ENCODE results near the gene FHIT. TPM values are rescaled to one million over a fixed set of nuclear protein-coding genes. Genes with fewer than 3 reads are reported as not detected.

FHIT gene
- total RNA-seq, 4 donors from 2014 or later, result 3.5 to 17.0 (median 16.7) TPM

GRCh38 chr3:59878038-59878427 lies 1373.2 kb downstream of the FHIT start:
- Histone ChIP-seq H3K27me3 (no peaks in the 10 kb centered on the region), H3K36me3 (no peaks in the 10 kb centered on the region), H3K4me3 (no peak overlapping the region), H3K9me3 (no peaks in the 10 kb centered on the region), H3K27ac (no peak overlapping the region), H3K4me1 (no peaks in the 10 kb centered on the region)
- no peak for TF ChIP-seq CTCF (IDR thresholded peaks at IDR 0.05)
- no peak for TF ChIP-seq POLR2A (IDR thresholded peaks at IDR 0.05)
- DNase-seq, result peak in 1 of 3 donors; percentile 71

- H3K4me1 ChIP-seq, result no peaks in the 10 kb centered on the region
- no peak for DNase-seq
- no peaks in the 10 kb centered on the region for H3K27me3 ChIP-seq
- no peaks in the 10 kb centered on the region for H3K9me3 ChIP-seq
- H3K27ac ChIP-seq, result no peak overlapping the region
- no peak for TF ChIP-seq CTCF (IDR thresholded peaks at IDR 0.05)
- no peak overlapping the region for H3K4me3 ChIP-seq
- H3K36me3 ChIP-seq, result no peaks in the 10 kb centered on the region
Measured at GRCh38 chr3:59877263-59878037, 1373.8 kb downstream of the FHIT start.

- DNase-seq, result no peak
- Histone ChIP-seq H3K27ac (no peak overlapping the region), H3K27me3 (no peaks in the 10 kb centered on the region), H3K36me3 (no peaks in the 10 kb centered on the region), H3K4me3 (no peak overlapping the region), H3K9me3 (no peaks in the 10 kb centered on the region), H3K4me1 (no peaks in the 10 kb centered on the region)
- TF ChIP-seq CTCF (IDR thresholded peaks at IDR 0.05) (no peak), POLR2A (IDR thresholded peaks at IDR 0.05) (no peak)
Measured at GRCh38 chr3:59876533-59877062, 1374.7 kb downstream of the FHIT start.

GRCh38 chr3:59873576-59874230 lies 1377.5 kb downstream of the FHIT start:
- Histone ChIP-seq H3K4me3 (no peak overlapping the region), H3K27ac (no peak overlapping the region), H3K36me3 (no peaks in the 10 kb centered on the region), H3K4me1 (no peaks in the 10 kb centered on the region), H3K27me3 (no peaks in the 10 kb centered on the region), H3K9me3 (no peaks in the 10 kb centered on the region)
- TF ChIP-seq CTCF (IDR thresholded peaks at IDR 0.05) (no peak), POLR2A (IDR thresholded peaks at IDR 0.05) (no peak)
- no peak for DNase-seq

GRCh38 chr3:59872128-59872527 lies 1379.1 kb downstream of the FHIT start:
- Histone ChIP-seq H3K27ac (no peak overlapping the region), H3K27me3 (no peaks in the 10 kb centered on the region), H3K4me1 (no peaks in the 10 kb centered on the region), H3K36me3 (no peaks in the 10 kb centered on the region), H3K9me3 (no peaks in the 10 kb centered on the region), H3K4me3 (no peak overlapping the region)
- TF ChIP-seq CTCF (IDR thresholded peaks at IDR 0.05), result no peak
- TF ChIP-seq POLR2A (IDR thresholded peaks at IDR 0.05), result no peak
- no peak for DNase-seq

Data from Peyer's patch (tissue), 4 donors.